ENCODE results near the gene FOSL2.

DNA sequence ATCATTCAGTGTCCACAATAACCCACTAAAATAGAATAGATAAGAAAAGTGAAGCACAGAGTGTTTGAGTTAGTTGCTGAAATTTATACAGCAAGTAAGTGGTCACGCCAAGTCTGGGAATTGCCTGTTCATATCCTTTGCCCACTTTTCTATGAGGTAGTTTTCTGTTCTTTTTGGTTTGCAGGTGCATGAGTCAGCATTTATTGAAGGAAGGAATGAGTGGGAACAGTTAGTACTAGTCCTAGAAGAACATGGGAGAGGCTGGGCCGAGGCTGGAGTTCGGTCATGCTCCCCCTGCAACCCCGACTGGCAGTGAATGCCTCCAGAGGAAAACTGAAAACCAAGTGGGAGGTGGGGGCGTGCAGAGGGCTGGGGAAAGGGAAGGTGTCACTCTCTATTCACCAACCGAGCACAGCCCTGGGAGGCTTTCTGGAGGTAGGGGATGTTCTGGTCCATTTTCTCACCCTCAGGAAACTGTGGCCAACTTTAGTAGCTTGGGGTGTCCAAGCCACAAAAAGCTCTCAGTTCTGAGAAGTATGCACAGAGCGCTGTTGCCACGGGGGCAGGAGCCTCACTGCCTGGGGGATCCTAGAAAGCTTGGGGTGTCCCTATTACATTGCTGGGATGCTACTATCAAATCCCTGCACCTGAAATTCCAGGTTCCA is 41.4 kb downstream of the FOSL2 start:
- TF ChIP-seq CTCF (IDR thresholded peaks at IDR 0.05) (no peak), ZNF232 (CRISPR knock-in tag; IDR thresholded peaks at IDR 0.05) (no peak), CREM (CRISPR knock-in tag; IDR thresholded peaks at IDR 0.05) (no peak), FOXP4 (CRISPR knock-in tag; IDR thresholded peaks at IDR 0.05) (no peak), JUN (CRISPR knock-in tag; IDR thresholded peaks at IDR 0.05) (no peak), NFATC4 (CRISPR knock-in tag; IDR thresholded peaks at IDR 0.05) (no peak), TCF7 (CRISPR knock-in tag; IDR thresholded peaks at IDR 0.05; ENCODE audit: low read depth) (no peak), ZNF138 (CRISPR knock-in tag; conservative IDR thresholded peaks at IDR 0.05) (no peak), ZNF416 (CRISPR knock-in tag; IDR thresholded peaks at IDR 0.05) (no peak)
- TF ChIP-seq, protein P1, sequence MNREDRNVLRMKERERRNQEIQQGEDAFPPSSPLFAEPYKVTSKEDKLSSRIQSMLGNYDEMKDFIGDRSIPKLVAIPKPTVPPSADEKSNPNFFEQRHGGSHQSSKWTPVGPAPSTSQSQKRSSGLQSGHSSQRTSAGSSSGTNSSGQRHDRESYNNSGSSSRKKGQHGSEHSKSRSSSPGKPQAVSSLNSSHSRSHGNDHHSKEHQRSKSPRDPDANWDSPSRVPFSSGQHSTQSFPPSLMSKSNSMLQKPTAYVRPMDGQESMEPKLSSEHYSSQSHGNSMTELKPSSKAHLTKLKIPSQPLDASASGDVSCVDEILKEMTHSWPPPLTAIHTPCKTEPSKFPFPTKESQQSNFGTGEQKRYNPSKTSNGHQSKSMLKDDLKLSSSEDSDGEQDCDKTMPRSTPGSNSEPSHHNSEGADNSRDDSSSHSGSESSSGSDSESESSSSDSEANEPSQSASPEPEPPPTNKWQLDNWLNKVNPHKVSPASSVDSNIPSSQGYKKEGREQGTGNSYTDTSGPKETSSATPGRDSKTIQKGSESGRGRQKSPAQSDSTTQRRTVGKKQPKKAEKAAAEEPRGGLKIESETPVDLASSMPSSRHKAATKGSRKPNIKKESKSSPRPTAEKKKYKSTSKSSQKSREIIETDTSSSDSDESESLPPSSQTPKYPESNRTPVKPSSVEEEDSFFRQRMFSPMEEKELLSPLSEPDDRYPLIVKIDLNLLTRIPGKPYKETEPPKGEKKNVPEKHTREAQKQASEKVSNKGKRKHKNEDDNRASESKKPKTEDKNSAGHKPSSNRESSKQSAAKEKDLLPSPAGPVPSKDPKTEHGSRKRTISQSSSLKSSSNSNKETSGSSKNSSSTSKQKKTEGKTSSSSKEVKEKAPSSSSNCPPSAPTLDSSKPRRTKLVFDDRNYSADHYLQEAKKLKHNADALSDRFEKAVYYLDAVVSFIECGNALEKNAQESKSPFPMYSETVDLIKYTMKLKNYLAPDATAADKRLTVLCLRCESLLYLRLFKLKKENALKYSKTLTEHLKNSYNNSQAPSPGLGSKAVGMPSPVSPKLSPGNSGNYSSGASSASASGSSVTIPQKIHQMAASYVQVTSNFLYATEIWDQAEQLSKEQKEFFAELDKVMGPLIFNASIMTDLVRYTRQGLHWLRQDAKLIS (CRISPR knock-in tag; IDR thresholded peaks at IDR 0.05; ENCODE audit: borderline replicate concordance), result no peak
